T-helper 17 cell (primary cell): ENCODE measurements around the gene DCAF11. TPM values are rescaled to one million over a fixed set of nuclear protein-coding genes. Genes with fewer than 3 reads are reported as not detected.

Source experiments
- ATAC-seq: fragments of 150-1000 bp; cut with Tn5 transposase; 2 replicates; pipeline ENCODE4 v1.10.0; 2021; ENCODE audit warnings: mild to moderate bottlenecking, moderate library complexity
- DNase-seq, 3 donors: peaks; one replicate each; pipeline versions ENCODE4 v3.0.0 to v3.0.0-alpha.2; 2020 to 2021
- H3K9me3 ChIP-seq: one replicate; pipeline ENCODE4 v1.7.0; 2013; ENCODE audit warnings: low read length, mild to moderate bottlenecking; ENCODE audit not compliant: control insufficient read depth, poor library complexity, severe bottlenecking
- H3K27ac Mint-ChIP-seq: one replicate; pipeline ENCODE4 v1.8.0; 2022; ENCODE audit warnings: mild to moderate bottlenecking, moderate library complexity, mixed read lengths
- H3K27me3 Mint-ChIP-seq: one replicate; pipeline ENCODE4 v1.8.0; 2022; ENCODE audit warnings: mixed read lengths
- H3K36me3 Mint-ChIP-seq: one replicate; pipeline ENCODE4 v1.8.0; 2022; ENCODE audit warnings: low read depth, mixed read lengths
- H3K4me1 Mint-ChIP-seq: one replicate; pipeline ENCODE4 v1.8.0; 2022; ENCODE audit warnings: mild to moderate bottlenecking, mixed read lengths
- H3K4me3 Mint-ChIP-seq: one replicate; pipeline ENCODE4 v1.8.0; 2022; ENCODE audit warnings: mild to moderate bottlenecking, moderate library complexity, mixed read lengths
- total RNA-seq, 4 donors: library from RNA in 2 of 4; stranded (reverse) in 2 of 4; gene quantifications; one replicate each; pipeline ENCODE4 v1.2.3 and lab custom pipeline; 2022 to 2026

Gene DCAF11
- total RNA-seq, 2 donors from 2014 or later = 75.5 to 86.1 TPM

DNA sequence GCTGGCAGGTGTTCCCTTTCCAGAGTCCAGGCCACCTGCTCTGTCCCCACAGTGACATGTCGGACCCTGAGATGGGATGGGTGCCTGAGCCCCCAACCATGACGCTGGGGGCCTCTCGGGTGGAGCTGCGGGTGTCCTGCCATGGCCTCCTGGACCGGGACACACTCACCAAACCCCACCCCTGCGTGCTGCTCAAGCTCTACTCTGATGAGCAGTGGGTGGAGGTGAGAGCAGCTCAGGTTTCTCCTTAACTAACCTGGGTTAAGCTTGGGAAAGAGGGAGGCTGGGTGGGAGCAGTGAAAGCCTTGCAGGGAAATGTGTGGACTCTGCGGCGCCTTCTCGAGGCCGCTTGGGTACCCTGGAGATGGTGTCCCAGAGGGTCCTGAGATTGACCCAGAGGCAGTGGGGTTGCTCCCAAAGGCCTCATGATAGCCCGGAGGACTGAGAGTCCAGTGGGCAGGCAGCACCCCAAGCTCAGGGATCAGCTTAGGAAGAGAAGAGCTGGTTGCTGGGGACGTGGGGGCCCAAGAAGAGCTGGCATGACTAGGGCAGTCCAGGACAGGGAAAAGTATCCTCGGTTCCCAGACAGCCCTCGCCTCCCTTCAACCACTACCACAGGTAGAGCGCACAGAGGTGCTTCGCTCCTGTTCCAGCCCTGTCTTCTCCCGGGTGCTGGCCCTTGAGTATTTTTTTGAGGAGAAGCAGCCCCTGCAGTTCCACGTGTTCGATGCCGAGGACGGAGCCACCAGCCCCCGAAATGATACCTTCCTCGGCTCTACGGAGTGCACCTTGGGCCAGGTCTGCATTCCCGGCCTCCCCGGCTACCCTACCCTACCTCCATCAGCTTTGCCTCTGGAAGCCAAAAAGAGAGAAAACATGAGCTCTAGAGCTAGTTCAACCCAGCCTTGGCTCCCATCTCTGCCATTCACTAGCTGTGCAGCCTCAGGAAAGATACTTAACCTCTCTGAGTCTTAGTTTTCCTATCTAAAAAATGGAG lies 41.4 kb upstream of the DCAF11 start:
- no peak for ATAC-seq
- peaks cover 22% of the 10 kb centered on the region for H3K27me3 Mint-ChIP-seq
- no peaks in the 10 kb centered on the region for H3K9me3 ChIP-seq
- DNase-seq = no peak
- H3K36me3 Mint-ChIP-seq = peaks cover 3% of the 10 kb centered on the region
- no peak overlapping the region for H3K4me3 Mint-ChIP-seq
- no peak overlapping the region for H3K27ac Mint-ChIP-seq
- H3K4me1 Mint-ChIP-seq = peaks cover 2% of the 10 kb centered on the region

DNA sequence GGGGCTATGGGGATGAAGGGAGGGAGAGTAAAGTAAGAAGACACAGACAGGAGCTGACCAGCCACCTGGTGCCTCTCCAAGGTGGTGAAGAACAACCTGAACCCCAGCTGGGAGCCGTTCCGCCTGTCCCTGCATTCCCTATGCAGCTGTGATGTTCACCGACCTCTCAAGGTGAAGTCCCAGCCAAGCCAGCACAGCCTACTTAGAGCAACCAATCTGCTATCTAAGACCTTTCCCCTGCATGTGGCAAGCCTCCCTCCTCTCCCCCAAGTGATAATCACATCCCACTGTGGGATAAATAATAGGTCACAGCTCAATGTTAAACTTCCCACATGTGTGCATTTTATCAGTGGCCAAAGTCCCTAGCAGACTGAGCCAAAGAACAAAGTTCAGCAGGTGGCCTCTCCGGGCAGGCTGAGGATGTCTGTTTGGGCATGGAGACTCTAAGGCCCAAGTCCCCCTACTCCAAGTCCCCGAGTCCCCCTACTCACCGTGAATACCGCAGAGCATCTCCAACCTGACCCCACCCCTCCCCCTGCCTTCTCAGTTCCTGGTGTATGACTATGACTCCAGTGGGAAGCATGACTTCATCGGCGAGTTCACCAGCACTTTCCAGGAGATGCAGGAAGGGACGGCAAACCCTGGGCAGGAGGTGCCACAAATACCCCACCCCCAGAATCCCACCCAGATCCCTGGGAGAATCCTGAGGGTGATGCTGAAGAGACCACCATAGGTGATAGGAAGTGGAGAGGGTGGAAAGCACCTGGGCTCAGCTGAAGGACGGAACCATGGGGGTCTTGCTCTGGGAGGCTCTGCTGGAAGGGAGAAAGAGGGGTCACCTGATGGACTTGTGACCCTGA lies 39.7 kb upstream of the DCAF11 start:
- Mint-ChIP-seq H3K4me1 (peaks cover 6% of the 10 kb centered on the region), H3K27ac (no peak overlapping the region), H3K27me3 (peaks cover 14% of the 10 kb centered on the region), H3K36me3 (no peaks in the 10 kb centered on the region), H3K4me3 (no peak overlapping the region)
- no peak for ATAC-seq
- no peaks in the 10 kb centered on the region for H3K9me3 ChIP-seq
- no peak for DNase-seq

DNA sequence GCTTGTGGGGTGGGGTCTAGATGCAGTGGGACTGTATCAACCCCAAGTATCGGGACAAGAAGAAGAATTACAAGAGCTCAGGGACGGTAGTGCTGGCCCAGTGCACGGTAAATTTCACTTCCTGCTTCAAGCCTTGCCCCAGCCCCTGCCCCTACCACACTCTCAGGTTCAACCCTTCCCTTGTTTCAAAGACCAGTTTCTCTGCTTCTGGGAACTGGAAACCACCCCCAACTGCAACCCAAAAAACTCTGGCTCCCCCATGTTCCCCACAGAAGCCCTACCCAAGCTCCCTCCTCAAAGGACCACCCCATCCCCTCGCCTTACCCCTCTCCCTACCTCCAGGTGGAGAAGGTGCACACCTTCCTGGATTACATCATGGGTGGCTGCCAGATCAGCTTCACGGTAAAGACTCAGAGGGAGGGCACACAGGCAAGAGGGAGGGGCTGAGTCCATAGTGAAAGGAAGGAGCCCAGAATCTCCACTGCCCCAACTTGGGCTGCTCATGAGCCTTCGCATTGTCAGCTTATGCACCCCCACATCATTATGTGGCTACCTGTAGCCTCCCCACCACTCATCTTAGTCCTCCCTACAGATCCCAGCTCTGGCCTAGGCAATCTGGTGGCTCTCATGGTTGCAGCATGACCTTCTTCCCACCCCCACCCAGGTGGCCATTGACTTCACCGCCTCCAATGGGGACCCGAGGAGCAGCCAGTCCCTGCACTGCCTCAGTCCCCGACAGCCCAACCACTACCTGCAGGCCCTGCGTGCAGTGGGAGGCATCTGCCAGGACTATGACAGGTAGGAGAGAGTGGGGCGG lies 38.9 kb upstream of the DCAF11 start:
- no peak overlapping the region for H3K27ac Mint-ChIP-seq
- no peaks in the 10 kb centered on the region for H3K36me3 Mint-ChIP-seq
- no peak overlapping the region for H3K4me3 Mint-ChIP-seq
- H3K27me3 Mint-ChIP-seq = peaks cover 5% of the 10 kb centered on the region
- peaks cover 12% of the 10 kb centered on the region for H3K4me1 Mint-ChIP-seq
- DNase-seq (no peak), ATAC-seq (no peak)
- H3K9me3 ChIP-seq = no peaks in the 10 kb centered on the region

DNA sequence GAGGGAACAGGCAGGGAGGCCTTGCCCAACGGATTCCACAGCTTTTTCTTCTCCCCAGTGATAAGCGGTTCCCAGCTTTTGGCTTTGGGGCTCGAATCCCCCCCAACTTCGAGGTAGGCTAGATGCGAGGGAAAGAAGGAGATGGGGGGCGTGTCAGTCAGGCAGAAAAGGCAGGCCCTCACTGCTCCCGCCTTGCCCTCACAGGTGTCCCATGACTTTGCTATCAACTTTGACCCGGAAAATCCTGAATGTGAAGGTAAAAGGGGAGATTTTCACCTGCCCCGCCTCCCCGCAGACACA lies 38.3 kb upstream of the DCAF11 start:
- Mint-ChIP-seq H3K27me3 (no peaks in the 10 kb centered on the region), H3K4me1 (peaks cover 13% of the 10 kb centered on the region), H3K27ac (no peak overlapping the region), H3K36me3 (no peaks in the 10 kb centered on the region), H3K4me3 (no peak overlapping the region)
- no peak for ATAC-seq
- no peak for DNase-seq
- H3K9me3 ChIP-seq = no peaks in the 10 kb centered on the region

DNA sequence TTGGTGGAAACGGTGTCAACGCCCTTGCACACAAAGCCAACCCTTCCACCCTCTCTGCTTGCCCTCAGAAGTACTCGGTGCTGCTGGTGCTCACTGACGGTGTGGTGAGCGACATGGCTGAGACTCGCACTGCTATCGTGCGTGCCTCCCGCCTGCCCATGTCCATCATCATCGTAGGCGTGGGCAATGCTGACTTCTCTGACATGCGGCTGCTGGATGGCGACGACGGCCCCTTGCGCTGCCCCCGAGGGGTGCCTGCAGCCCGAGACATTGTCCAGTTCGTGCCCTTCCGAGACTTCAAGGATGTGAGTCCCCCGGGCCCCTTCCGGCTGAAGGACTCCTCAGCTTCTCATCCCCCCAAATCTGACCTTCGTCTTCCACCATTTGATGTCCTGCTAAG lies 37.5 kb upstream of the DCAF11 start:
- Mint-ChIP-seq H3K27me3 (no peaks in the 10 kb centered on the region), H3K27ac (no peak overlapping the region), H3K36me3 (no peaks in the 10 kb centered on the region), H3K4me3 (no peak overlapping the region), H3K4me1 (peaks cover 17% of the 10 kb centered on the region)
- H3K9me3 ChIP-seq = no peaks in the 10 kb centered on the region
- ATAC-seq (no peak), DNase-seq (no peak)

DNA sequence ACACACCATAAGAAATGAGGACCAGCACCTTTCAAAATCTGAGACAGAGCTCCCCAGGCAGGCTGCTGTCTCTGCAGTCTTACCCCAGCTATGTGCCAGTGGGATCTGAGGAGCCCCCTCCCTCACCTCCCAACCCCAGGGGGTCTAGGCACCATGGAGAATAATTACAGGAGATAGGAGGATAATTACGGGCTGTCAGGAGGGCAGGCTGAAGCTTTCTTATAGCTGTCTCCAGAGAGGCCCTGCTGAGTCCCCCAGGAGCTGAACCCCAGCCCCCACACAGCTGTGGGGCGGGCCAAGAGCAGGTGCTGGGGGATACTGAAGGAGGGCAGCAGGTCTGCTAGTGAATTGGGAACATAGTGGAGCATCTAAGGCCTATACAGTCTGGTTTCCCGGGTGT lies 36.4 kb upstream of the DCAF11 start:
- no peak overlapping the region for H3K27ac Mint-ChIP-seq
- no peaks in the 10 kb centered on the region for H3K9me3 ChIP-seq
- H3K36me3 Mint-ChIP-seq = no peaks in the 10 kb centered on the region
- no peak for DNase-seq
- no peak overlapping the region for H3K4me3 Mint-ChIP-seq
- no peaks in the 10 kb centered on the region for H3K27me3 Mint-ChIP-seq
- H3K4me1 Mint-ChIP-seq = peaks cover 19% of the 10 kb centered on the region
- no peak for ATAC-seq

DNA sequence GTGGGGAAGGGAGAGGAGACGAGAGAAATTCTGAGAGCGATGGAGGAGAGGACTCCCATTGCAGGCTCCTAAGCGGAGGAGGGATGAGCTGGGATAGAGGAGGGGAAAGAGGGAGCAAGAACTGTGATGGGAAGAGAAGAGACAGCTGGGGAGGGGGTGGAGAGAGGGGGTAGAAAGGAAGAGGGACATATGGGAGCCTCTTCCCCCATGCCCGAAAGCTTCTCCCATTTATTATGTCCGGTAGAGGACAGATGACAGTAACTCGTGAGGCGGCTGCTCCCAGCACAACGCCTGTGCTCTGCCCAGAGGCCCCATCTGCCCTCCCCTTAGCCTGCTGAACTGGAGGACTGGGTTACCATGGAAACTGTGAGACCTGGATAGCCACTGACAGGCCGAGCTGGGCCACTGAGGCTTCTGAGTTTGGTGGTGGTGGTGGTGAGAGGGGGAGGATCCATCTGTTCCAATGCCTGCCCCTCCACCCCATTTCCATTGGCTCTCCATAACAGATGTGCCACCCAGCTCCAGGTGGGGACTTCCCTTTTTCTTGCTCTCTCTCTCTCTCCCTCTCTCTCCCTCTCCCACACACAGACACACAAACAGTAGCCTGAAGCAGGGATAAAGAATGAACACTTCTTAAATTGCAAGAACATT lies 35.0 kb upstream of the DCAF11 start:
- Mint-ChIP-seq H3K27ac (peak overlapping the region; percentile 81), H3K4me3 (peak overlapping the region; percentile 91), H3K4me1 (peaks cover 22% of the 10 kb centered on the region), H3K27me3 (no peaks in the 10 kb centered on the region), H3K36me3 (no peaks in the 10 kb centered on the region)
- DNase-seq (no peak), ATAC-seq (no peak)
- H3K9me3 ChIP-seq = no peaks in the 10 kb centered on the region

DNA sequence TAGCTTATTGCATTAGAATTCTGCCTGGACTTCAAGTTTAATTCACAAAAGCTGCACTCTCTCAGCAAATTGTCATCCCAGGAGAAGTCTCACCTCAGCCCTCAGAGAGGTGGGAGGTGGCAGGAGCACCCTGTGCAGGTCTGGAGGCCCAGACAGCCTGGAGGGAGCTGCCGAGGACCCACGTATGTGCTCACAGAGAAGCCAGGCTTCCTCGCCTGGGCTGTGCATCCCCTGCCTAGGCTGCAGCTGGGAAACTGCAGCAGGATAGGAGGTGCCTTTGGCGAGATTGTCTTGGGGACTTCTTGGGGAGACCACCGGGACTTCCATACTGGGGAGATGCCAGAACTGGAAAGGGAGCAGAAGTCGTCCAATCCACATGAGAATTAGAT lies 34.4 kb upstream of the DCAF11 start:
- no peak overlapping the region for H3K27ac Mint-ChIP-seq
- peaks cover 22% of the 10 kb centered on the region for H3K4me1 Mint-ChIP-seq
- DNase-seq (no peak), ATAC-seq (no peak)
- no peaks in the 10 kb centered on the region for H3K27me3 Mint-ChIP-seq
- peak overlapping the region; percentile 91 for H3K4me3 Mint-ChIP-seq
- H3K9me3 ChIP-seq = no peaks in the 10 kb centered on the region
- H3K36me3 Mint-ChIP-seq = no peaks in the 10 kb centered on the region

DNA sequence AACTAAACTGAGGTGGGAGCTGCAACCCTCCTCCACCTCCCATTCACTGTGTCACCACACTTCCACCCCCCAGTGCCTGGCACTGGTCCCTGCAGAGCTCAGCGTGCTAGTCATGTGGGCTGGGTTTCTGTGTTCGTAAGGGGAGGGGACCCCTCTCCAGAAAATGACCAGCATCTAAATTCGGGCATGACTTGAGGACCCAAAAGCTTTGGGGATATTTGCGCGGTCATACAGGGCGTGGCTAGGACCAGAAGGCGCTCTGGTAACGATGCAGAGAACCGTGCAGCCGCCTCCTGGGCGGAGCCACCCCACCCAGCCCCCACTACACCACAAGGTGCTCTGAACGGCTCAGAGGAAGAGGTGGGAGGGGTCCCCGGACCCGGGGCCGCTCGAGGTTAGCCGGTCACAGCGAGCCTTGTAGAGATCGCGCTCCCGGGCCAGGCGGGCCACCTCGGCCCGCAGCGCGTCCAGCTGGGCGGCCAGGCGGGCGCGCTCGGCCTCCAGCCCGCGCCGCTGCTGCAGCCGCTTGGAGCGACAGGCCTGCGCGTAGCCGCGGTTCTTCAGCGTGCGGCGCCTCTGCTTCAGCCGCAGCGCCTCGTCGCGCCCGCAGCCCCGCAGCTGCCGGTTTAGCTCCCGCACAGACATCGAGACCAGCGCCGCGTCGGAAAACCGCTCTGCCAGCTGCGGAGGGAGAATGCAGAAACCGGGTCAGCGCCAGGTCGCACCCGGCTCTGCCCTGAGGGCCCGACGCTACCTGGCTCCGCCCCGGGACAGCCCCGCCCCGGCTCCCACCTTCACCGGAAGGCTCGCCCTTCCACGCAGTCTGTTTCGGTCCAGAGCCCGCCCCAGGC lies 33.5 kb upstream of the DCAF11 start:
- Mint-ChIP-seq H3K4me1 (peaks cover 22% of the 10 kb centered on the region), H3K27ac (peak overlapping the region; percentile 90), H3K27me3 (no peaks in the 10 kb centered on the region), H3K4me3 (peak overlapping the region; percentile 91), H3K36me3 (no peaks in the 10 kb centered on the region)
- ATAC-seq = peak; percentile 91
- peak; percentile 39 to 50 (median 41) for DNase-seq
- no peaks in the 10 kb centered on the region for H3K9me3 ChIP-seq

DNA sequence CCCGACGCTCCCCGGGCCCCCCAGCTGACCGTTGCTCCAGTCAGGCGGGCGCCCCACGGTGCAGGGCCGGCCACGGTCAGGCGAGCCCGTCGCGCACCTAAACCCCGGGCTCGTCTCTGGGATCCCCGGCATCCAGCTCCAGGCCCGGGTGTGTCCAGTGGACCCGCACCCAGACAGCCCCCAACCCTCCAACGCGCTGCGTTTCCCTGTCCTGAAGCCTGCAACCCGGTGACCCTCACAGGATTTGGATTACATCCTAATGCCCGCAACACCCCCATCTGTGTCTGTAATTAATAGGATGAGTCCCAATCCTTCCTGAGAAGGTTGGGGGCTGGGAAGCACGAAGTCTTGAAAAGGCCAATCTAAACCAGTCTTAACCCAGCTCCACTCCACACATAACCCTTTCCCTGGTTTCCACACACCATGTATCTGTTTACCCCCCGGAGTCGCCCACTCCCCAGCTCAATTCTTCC lies 32.8 kb upstream of the DCAF11 start:
- DNase-seq = no peak
- no peaks in the 10 kb centered on the region for H3K9me3 ChIP-seq
- ATAC-seq = no peak
- H3K27me3 Mint-ChIP-seq = no peaks in the 10 kb centered on the region
- no peaks in the 10 kb centered on the region for H3K36me3 Mint-ChIP-seq
- peaks cover 22% of the 10 kb centered on the region for H3K4me1 Mint-ChIP-seq
- H3K4me3 Mint-ChIP-seq = peak overlapping the region; percentile 91
- peak overlapping the region; percentile 90 for H3K27ac Mint-ChIP-seq

DNA sequence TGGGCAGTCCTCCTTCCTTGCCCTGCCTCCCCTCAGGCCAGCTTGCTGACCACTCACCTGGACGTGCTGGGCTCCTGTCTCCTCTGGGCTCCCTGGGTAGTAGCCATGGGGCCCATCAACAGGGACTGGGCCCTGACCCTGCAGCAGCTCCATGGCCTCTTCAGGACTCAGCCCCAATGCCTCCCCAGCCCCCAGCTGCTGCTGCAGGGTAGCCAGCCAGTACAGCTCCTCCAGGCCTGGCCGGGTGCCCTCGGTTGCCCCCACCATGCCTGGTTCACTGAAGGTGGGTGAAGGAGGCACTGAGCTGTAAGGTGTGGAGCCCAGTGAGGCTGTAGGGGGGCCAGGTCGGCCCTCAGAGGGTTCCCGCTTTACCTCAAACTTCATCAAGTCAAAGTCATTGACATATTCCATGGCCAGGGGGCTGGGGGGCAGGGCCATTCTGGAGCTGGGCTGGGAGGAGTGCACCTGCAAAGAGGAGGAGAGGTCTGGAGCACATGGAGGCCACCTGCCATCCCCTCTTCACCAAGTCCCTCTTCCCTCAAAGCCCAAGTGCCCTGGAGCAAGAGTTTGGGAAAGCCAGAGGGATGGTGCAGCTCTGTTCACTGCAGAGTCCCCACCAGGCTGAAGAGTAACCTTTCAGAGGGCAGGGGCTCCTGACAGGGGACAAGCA lies 32.0 kb upstream of the DCAF11 start:
- H3K4me1 Mint-ChIP-seq = peaks cover 27% of the 10 kb centered on the region
- H3K27me3 Mint-ChIP-seq = no peaks in the 10 kb centered on the region
- no peaks in the 10 kb centered on the region for H3K9me3 ChIP-seq
- peak overlapping the region; percentile 91 for H3K4me3 Mint-ChIP-seq
- no peaks in the 10 kb centered on the region for H3K36me3 Mint-ChIP-seq
- no peak for DNase-seq
- peak overlapping the region; percentile 90 for H3K27ac Mint-ChIP-seq
- ATAC-seq = no peak
